T-helper 2 cell (primary cell): ENCODE measurements around the gene ARHGAP11A.

Experiments used
- DNase-seq, 5 experiments: peaks; one replicate each; pipeline versions ENCODE4 v3.0.0 to v3.0.0-alpha.2; 2012 to 2022

Gene ARHGAP11A

GRCh38 chr15:32656091-32656490 is 40.8 kb downstream of the ARHGAP11A start:
- no peak for DNase-seq

- DNase-seq, result no peak
These were observed 41.2 kb downstream of the ARHGAP11A start for GRCh38 chr15:32656496-32656895.

- DNase-seq, result peak in 1 of 5 experiments; percentile 32
These were observed 42.0 kb downstream of the ARHGAP11A start for GRCh38 chr15:32657198-32657883.

- DNase-seq, result no peak
These were observed 42.6 kb downstream of the ARHGAP11A start for GRCh38 chr15:32657941-32658340.

- DNase-seq, result no peak
These were observed 44.2 kb downstream of the ARHGAP11A start for GRCh38 chr15:32659340-32660155.

- no peak for DNase-seq
These were observed 48.4 kb downstream of the ARHGAP11A start for GRCh38 chr15:32663671-32664070.

- DNase-seq, result no peak
These were observed 49.5 kb downstream of the ARHGAP11A start for GRCh38 chr15:32664796-32665195.

GRCh38 chr15:32667321-32667720 is 52.0 kb downstream of the ARHGAP11A start:
- no peak for DNase-seq

GRCh38 chr15:32668942-32669341 is 53.6 kb downstream of the ARHGAP11A start:
- DNase-seq, result no peak

- DNase-seq, result no peak
These were observed 54.8 kb downstream of the ARHGAP11A start for GRCh38 chr15:32669896-32670611.

- DNase-seq, result no peak
These were observed 55.3 kb downstream of the ARHGAP11A start for GRCh38 chr15:32670623-32671022.

GRCh38 chr15:32671339-32672325 is 56.3 kb downstream of the ARHGAP11A start:
- DNase-seq, result no peak

- no peak for DNase-seq
These were observed 59.4 kb downstream of the ARHGAP11A start for GRCh38 chr15:32674681-32675080.

- DNase-seq, result no peak
These were observed 60.2 kb downstream of the ARHGAP11A start for GRCh38 chr15:32675466-32675865.

- DNase-seq, result no peak
These were observed 60.9 kb downstream of the ARHGAP11A start for GRCh38 chr15:32676169-32676568.

GRCh38 chr15:32677238-32677750 is 62.0 kb downstream of the ARHGAP11A start:
- DNase-seq, result no peak

- DNase-seq, result no peak
These were observed 64.0 kb downstream of the ARHGAP11A start for GRCh38 chr15:32679298-32679690.

GRCh38 chr15:32682569-32682968 is 67.3 kb downstream of the ARHGAP11A start:
- DNase-seq, result no peak

GRCh38 chr15:32682977-32683630 is 67.8 kb downstream of the ARHGAP11A start:
- DNase-seq, result no peak

GRCh38 chr15:32683906-32684584 is 68.7 kb downstream of the ARHGAP11A start:
- DNase-seq, result peak in 1 of 5 experiments; percentile 12

GRCh38 chr15:32685576-32685975 is 70.3 kb downstream of the ARHGAP11A start:
- no peak for DNase-seq
